Kidney epithelial cell (primary cell): Measurements from ENCODE around the gene UGT1A10. TPM values are rescaled to one million over a fixed set of nuclear protein-coding genes. Genes with fewer than 3 reads are reported as not detected.
A peak's percentile ranks its signal among the peaks of the same experiment; 100 is the strongest.

Experiments used
- DNase-seq: peaks from one replicate; pipeline ENCODE4 v3.0.0-alpha.2; 2010; ENCODE audit warnings: low read depth
- H3K27me3 ChIP-seq: 2 replicates; pipeline ENCODE4 v1.6.0; 2011; ENCODE audit warnings: low read length; ENCODE audit not compliant: control insufficient read depth, insufficient read depth
- H3K36me3 ChIP-seq: 2 replicates; pipeline ENCODE4 v1.5.1; 2011; ENCODE audit warnings: low read length; ENCODE audit not compliant: control insufficient read depth, insufficient read depth
- H3K4me3 ChIP-seq: 2 replicates; pipeline ENCODE4 v1.5.1; 2011; ENCODE audit warnings: low read depth, mild to moderate bottlenecking, control low read depth, low read length
- CTCF ChIP-seq: IDR thresholded peaks from 2 replicates; pipeline ENCODE4 v1.5.1; 2011; ENCODE audit warnings: mild to moderate bottlenecking, moderate library complexity, low read length, control low read depth, inconsistent platforms; ENCODE audit not compliant: insufficient read depth, poor library complexity, severe bottlenecking
- total RNA-seq: library from RNA; depleted of rRNA; stranded (reverse); fragments of >200 nt; gene quantifications from 2 replicates; pipeline ENCODE4 v1.2.3, GENCODE V29; 2015

The UGT1A10 gene
- total RNA-seq, 1 donor from 2014 or later: not detected

DNA sequence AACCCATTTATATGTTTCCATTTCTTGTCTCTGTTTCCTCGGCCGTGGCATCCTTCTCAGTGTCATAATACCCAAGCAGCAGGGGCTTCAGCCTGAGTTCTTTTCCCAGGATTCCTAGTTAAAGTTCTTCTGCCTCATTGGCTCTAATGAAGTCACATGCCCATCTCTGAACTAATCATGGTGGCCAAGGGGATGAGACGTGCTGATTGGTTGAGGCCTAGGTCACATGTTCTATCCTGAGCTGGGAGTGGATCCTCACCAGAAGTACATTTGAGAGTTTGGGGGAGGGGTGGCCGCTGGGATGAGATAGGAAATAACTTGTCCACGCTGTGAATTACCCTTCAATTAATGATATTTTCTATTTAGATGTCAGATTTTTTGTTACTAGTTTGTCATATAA is 72.7 kb downstream of the UGT1A10 start:
- no peak for TF ChIP-seq CTCF
- H3K27me3 ChIP-seq: no peaks in the 10 kb centered on the region
- no peak overlapping the region for H3K4me3 ChIP-seq
- H3K36me3 ChIP-seq: no peaks in the 10 kb centered on the region
- DNase-seq: no peak

DNA sequence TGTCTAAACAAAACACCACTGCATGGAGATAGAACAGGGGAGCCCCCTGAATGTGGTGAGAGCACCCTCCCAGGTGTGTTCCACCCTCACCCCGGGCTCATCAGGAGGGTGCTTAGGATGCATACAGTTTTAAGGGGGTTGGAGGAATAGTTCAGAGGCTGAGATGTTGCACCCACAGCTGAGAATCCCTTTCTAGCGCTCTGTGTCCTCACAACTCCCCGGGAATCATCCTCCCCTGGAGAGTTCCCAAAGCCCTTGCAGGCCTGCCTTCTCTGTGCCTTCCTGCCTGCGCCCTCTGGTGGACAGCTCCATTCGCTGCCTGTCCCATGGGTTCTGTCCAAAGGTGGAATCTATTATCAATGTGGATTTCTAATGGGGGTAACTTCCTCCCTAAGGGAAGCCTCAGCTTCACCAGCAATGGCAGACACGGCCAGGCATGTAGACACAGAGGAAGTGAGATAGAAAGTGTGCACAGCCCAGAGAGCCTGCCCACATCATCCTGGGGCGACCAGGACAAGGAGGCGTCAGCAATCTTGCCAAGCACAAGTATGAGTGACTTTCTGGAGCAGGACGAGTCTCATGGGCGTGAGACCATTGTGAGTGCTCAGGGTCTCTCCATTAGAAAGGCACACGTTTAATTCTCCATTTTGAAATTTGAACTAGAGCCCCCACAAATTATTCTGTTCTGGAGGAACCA is 75.2 kb downstream of the UGT1A10 start:
- peak; percentile 92 for TF ChIP-seq CTCF
- H3K27me3 ChIP-seq: no peaks in the 10 kb centered on the region
- no peak overlapping the region for H3K4me3 ChIP-seq
- H3K36me3 ChIP-seq: no peaks in the 10 kb centered on the region
- DNase-seq: peak; percentile 19

- no peaks in the 10 kb centered on the region for H3K36me3 ChIP-seq
- no peak for DNase-seq
- TF ChIP-seq CTCF: no peak
Measured at GRCh38 chr2:233712611-233713261, 76.5 kb downstream of the UGT1A10 start, which contains the start of gene UGT1A5. Gene UGT1A5, plus strand, starts transcription at chr2:233712907. Its CDS starts 85 bp downstream, at chr2:233712992.

DNA sequence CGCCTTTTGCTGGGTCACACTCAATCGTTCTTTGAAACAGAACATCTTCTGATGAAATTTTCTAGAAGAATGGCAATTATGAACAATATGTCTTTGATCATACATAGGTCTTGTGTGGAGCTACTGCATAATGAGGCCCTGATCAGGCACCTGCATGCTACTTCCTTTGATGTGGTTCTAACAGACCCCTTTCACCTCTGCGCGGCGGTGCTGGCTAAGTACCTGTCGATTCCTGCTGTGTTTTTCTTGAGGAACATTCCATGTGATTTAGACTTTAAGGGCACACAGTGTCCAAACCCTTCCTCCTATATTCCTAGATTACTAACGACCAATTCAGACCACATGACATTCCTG is 77.0 kb downstream of the UGT1A10 start:
- Histone ChIP-seq H3K36me3 (no peaks in the 10 kb centered on the region), H3K27me3 (no peaks in the 10 kb centered on the region), H3K4me3 (no peak overlapping the region)
- DNase-seq: no peak
- TF ChIP-seq CTCF: no peak

More at GRCh38 chr2:233712611-233713261, 76.5 kb downstream of the UGT1A10 start, which contains the start of gene UGT1A5:
- H3K27me3 ChIP-seq: no peaks in the 10 kb centered on the region
- no peak within 1 kb of the TSS for H3K4me3 ChIP-seq

DNA sequence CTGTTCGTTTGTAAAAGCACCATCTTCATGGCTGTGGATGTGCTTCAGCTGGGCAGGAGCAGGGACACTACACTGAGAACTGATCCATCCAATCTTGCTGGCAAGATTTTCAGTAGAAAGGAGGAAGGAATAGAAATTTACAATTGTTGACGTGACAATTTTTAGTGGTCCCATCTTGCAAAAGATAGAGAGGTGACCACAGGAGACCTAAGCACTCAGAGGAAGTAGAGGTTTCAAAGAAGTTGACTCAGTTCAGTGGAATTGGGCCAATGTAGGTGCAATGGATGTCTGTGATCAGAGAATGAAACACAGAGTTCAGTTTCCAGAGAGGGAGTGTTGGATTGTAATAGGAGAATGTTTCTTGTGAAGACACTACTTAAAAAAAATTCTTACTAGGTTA is 77.9 kb downstream of the UGT1A10 start:
- no peak for DNase-seq
- H3K36me3 ChIP-seq: no peaks in the 10 kb centered on the region
- no peaks in the 10 kb centered on the region for H3K27me3 ChIP-seq
- no peak for TF ChIP-seq CTCF
- H3K4me3 ChIP-seq: no peak overlapping the region
